Stimulated activated CD8-positive, alpha-beta memory T cell treated with anti-CD3 and anti-CD28 coated beads, Interleukin-15, amount 100 ng/mL, for 4 hours (primary cell): ENCODE data around the gene ACSF3.

Experiments
- DNase-seq, 2 donors: peaks; one replicate each; pipeline ENCODE4 v3.0.0-alpha.2; 2020; ENCODE audit warnings: low read depth in 2 of 2

The ACSF3 gene

GRCh38 chr16:89144681-89145080 lies 51.0 kb downstream of the ACSF3 start:
- no peak for DNase-seq

GRCh38 chr16:89145406-89146161 lies 51.9 kb downstream of the ACSF3 start:
- DNase-seq: no peak

- DNase-seq: no peak
Observed at GRCh38 chr16:89146211-89147005, 52.8 kb downstream of the ACSF3 start.

- DNase-seq: no peak
Observed at GRCh38 chr16:89147085-89147817, 53.6 kb downstream of the ACSF3 start.

GRCh38 chr16:89149386-89149785 lies 55.7 kb downstream of the ACSF3 start:
- DNase-seq: no peak

- DNase-seq: no peak
Observed at GRCh38 chr16:89150090-89150835, 56.6 kb downstream of the ACSF3 start.

- no peak for DNase-seq
Observed at GRCh38 chr16:89150981-89151380, 57.3 kb downstream of the ACSF3 start.

GRCh38 chr16:89152831-89153700 lies 59.4 kb downstream of the ACSF3 start:
- DNase-seq: no peak

GRCh38 chr16:89153848-89154271 lies 60.2 kb downstream of the ACSF3 start:
- DNase-seq: no peak

GRCh38 chr16:89154390-89155183 lies 60.9 kb downstream of the ACSF3 start:
- DNase-seq: no peak

- no peak for DNase-seq
Observed at GRCh38 chr16:89155184-89155679, 61.6 kb downstream of the ACSF3 start.

GRCh38 chr16:89155851-89156739 lies 62.4 kb downstream of the ACSF3 start:
- no peak for DNase-seq

GRCh38 chr16:89156740-89157645 lies 63.3 kb downstream of the ACSF3 start:
- DNase-seq: no peak

GRCh38 chr16:89157778-89158177 lies 64.1 kb downstream of the ACSF3 start:
- no peak for DNase-seq

GRCh38 chr16:89159066-89159849 lies 65.6 kb downstream of the ACSF3 start:
- no peak for DNase-seq

GRCh38 chr16:89159850-89160354 lies 66.2 kb downstream of the ACSF3 start:
- DNase-seq: no peak
